ENCODE data around the gene HUS1.

HUS1 gene

GRCh38 chr7:47978790-47979144, 648 bp downstream of the HUS1 start:
- DNase-seq = no peak

GRCh38 chr7:47973739-47974138, 5.7 kb downstream of the HUS1 start:
- DNase-seq = no peak

GRCh38 chr7:47970761-47971160, 8.7 kb downstream of the HUS1 start:
- no peak for DNase-seq

GRCh38 chr7:47968847-47969774, 10.3 kb downstream of the HUS1 start:
- peak; percentile 57 for DNase-seq

- DNase-seq = no peak
These were observed 11.7 kb downstream of the HUS1 start for GRCh38 chr7:47967708-47968107.

GRCh38 chr7:47967123-47967522, 12.3 kb downstream of the HUS1 start:
- no peak for DNase-seq

- no peak for DNase-seq
These were observed 14.0 kb downstream of the HUS1 start for GRCh38 chr7:47965456-47965855.

GRCh38 chr7:47962262-47962661, 17.2 kb downstream of the HUS1 start:
- no peak for DNase-seq

GRCh38 chr7:47957156-47957555, 22.3 kb downstream of the HUS1 start:
- DNase-seq = no peak

- DNase-seq = no peak
These were observed 23.2 kb downstream of the HUS1 start for GRCh38 chr7:47956220-47956619.

- DNase-seq = no peak
These were observed 25.0 kb downstream of the HUS1 start for GRCh38 chr7:47954231-47954911.

- no peak for DNase-seq
These were observed 25.6 kb downstream of the HUS1 start for GRCh38 chr7:47953822-47954221.

- DNase-seq = no peak
These were observed 27.2 kb downstream of the HUS1 start for GRCh38 chr7:47952224-47952623.

GRCh38 chr7:47951374-47951773, 28.0 kb downstream of the HUS1 start:
- no peak for DNase-seq

GRCh38 chr7:47950714-47951113, 28.7 kb downstream of the HUS1 start:
- DNase-seq = no peak

GRCh38 chr7:47949703-47950102, 29.7 kb downstream of the HUS1 start:
- no peak for DNase-seq

- DNase-seq = no peak
These were observed 31.1 kb downstream of the HUS1 start, which contains the start of gene PKD1L1 for GRCh38 chr7:47948141-47948790. TSS of gene PKD1L1 (minus strand) at chr7:47948466. CDS start at chr7:47948440, 26 bp downstream.

GRCh38 chr7:47947355-47947749, 32.1 kb downstream of the HUS1 start:
- no peak for DNase-seq

GRCh38 chr7:47946581-47947354, 32.6 kb downstream of the HUS1 start:
- DNase-seq = no peak

- DNase-seq = peak; percentile 74
These were observed 34.0 kb downstream of the HUS1 start for GRCh38 chr7:47945261-47946015.

- no peak for DNase-seq
These were observed 34.7 kb downstream of the HUS1 start for GRCh38 chr7:47944536-47945260.

Data from activated T-cell treated with anti-CD3 and anti-CD28 coated beads, Interleukin-2, amount 50 U/mL, for 1 hour (primary cell).